Measurements from ENCODE around the gene RALGAPB.

The RALGAPB gene

DNA sequence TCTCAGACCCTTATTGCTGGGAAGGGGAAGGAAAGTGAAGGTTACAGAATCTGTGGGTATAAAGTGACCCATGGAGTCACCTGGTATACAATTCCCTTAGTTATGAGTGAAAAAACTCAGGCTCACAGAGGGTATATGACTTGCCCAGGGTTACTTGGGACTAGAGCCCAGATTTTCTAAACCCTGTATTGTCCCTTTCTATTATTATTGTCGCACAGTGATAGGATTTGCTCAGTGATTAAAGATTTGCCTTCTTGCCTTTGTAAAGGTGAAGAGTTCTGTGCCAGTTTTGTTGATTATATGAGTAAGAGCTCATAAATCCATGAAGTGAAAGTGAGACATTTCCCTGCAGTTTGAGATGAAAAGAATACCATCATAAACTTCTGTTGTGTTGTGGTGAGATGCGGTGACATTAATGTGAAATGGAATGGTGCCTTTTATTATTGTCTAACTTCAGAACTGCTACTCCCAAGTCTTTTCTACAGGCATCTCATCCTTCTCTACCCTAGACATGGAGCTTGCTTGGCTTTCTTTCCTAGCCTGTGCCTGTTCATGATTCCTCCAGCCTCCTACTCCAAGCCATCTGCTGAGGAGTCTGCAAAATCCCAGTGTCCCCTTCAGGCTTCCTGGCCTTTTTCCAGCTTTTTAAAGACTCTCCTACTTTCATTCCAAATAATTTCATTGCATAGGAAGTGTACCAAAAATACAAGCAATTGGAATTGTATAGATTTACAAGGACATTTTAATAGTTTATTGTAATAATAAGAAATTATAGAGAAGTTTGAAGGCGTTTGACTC, 74.8 kb downstream of the RALGAPB start:
- DNase-seq (ENCODE audit: low read depth): no peak
- TF ChIP-seq, protein P1, sequence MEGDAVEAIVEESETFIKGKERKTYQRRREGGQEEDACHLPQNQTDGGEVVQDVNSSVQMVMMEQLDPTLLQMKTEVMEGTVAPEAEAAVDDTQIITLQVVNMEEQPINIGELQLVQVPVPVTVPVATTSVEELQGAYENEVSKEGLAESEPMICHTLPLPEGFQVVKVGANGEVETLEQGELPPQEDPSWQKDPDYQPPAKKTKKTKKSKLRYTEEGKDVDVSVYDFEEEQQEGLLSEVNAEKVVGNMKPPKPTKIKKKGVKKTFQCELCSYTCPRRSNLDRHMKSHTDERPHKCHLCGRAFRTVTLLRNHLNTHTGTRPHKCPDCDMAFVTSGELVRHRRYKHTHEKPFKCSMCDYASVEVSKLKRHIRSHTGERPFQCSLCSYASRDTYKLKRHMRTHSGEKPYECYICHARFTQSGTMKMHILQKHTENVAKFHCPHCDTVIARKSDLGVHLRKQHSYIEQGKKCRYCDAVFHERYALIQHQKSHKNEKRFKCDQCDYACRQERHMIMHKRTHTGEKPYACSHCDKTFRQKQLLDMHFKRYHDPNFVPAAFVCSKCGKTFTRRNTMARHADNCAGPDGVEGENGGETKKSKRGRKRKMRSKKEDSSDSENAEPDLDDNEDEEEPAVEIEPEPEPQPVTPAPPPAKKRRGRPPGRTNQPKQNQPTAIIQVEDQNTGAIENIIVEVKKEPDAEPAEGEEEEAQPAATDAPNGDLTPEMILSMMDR (IDR thresholded peaks at IDR 0.05; ENCODE audit: low read depth, low read length): no peak
- TF ChIP-seq MYC (IDR thresholded peaks at IDR 0.05; ENCODE audit: low read depth, low read length) (no peak), POLR2A (IDR thresholded peaks at IDR 0.05; ENCODE audit: extremely low read depth, insufficient read length) (no peak)
- TF ChIP-seq, protein P2, sequence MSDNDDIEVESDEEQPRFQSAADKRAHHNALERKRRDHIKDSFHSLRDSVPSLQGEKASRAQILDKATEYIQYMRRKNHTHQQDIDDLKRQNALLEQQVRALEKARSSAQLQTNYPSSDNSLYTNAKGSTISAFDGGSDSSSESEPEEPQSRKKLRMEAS (IDR thresholded peaks at IDR 0.05; ENCODE audit: low read depth, low read length): no peak
- no peak overlapping the region for H3K4me3 ChIP-seq (ENCODE audit: low read depth, low read length)

GRCh38 chr20:38548356-38549083, 75.9 kb downstream of the RALGAPB start:
- no peak for DNase-seq (ENCODE audit: low read depth)
- H3K4me3 ChIP-seq (ENCODE audit: low read depth, low read length): no peak overlapping the region
- TF ChIP-seq, protein P1 (IDR thresholded peaks at IDR 0.05; ENCODE audit: low read depth, low read length): no peak
- no peak for TF ChIP-seq POLR2A (IDR thresholded peaks at IDR 0.05; ENCODE audit: extremely low read depth, insufficient read length)
- TF ChIP-seq MYC (IDR thresholded peaks at IDR 0.05; ENCODE audit: low read depth, low read length): no peak
- TF ChIP-seq, protein P2 (IDR thresholded peaks at IDR 0.05; ENCODE audit: low read depth, low read length): no peak

GRCh38 chr20:38550274-38550673, 77.6 kb downstream of the RALGAPB start:
- TF ChIP-seq, protein P1 (IDR thresholded peaks at IDR 0.05; ENCODE audit: low read depth, low read length): peak; percentile 24
- TF ChIP-seq, protein P2 (IDR thresholded peaks at IDR 0.05; ENCODE audit: low read depth, low read length): no peak
- no peak for TF ChIP-seq POLR2A (IDR thresholded peaks at IDR 0.05; ENCODE audit: extremely low read depth, insufficient read length)
- no peak for TF ChIP-seq MYC (IDR thresholded peaks at IDR 0.05; ENCODE audit: low read depth, low read length)
- DNase-seq (ENCODE audit: low read depth): peak; percentile 24
- no peak overlapping the region for H3K4me3 ChIP-seq (ENCODE audit: low read depth, low read length)

GRCh38 chr20:38551056-38551626, 78.5 kb downstream of the RALGAPB start:
- DNase-seq (ENCODE audit: low read depth): no peak
- TF ChIP-seq POLR2A (IDR thresholded peaks at IDR 0.05; ENCODE audit: extremely low read depth, insufficient read length): no peak
- TF ChIP-seq, protein P1 (IDR thresholded peaks at IDR 0.05; ENCODE audit: low read depth, low read length): no peak
- TF ChIP-seq, protein P2 (IDR thresholded peaks at IDR 0.05; ENCODE audit: low read depth, low read length): no peak
- no peak for TF ChIP-seq MYC (IDR thresholded peaks at IDR 0.05; ENCODE audit: low read depth, low read length)
- H3K4me3 ChIP-seq (ENCODE audit: low read depth, low read length): no peak overlapping the region

- DNase-seq (ENCODE audit: low read depth): peak; percentile 4
- TF ChIP-seq POLR2A (IDR thresholded peaks at IDR 0.05; ENCODE audit: extremely low read depth, insufficient read length): no peak
- no peak overlapping the region for H3K4me3 ChIP-seq (ENCODE audit: low read depth, low read length)
These were observed 82.3 kb downstream of the RALGAPB start for GRCh38 chr20:38554986-38555385.

DNA sequence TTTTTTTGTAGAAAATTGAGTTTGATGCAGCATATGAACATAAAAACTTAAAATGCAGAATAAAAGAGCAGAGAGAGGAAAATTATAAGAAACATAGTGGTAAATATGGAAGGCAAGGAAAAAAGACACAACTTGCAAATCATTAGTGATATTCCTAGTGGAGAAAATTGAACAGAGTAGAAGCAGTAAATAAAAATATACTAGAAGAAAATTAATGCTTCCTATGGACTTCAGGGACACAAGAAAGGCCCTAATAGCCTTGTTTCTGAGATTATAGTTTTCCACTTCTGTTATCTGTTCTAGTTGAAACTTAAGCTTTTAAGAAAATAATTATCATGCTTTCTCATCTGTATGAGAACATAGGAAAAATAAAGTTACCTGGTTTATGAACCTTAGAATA, 82.8 kb downstream of the RALGAPB start:
- no peak overlapping the region for H3K4me3 ChIP-seq (ENCODE audit: low read depth, low read length)
- DNase-seq (ENCODE audit: low read depth): no peak
- TF ChIP-seq, protein P2 (IDR thresholded peaks at IDR 0.05; ENCODE audit: low read depth, low read length): no peak
- TF ChIP-seq MYC (IDR thresholded peaks at IDR 0.05; ENCODE audit: low read depth, low read length) (no peak), POLR2A (IDR thresholded peaks at IDR 0.05; ENCODE audit: extremely low read depth, insufficient read length) (no peak)
- TF ChIP-seq, protein P1 (IDR thresholded peaks at IDR 0.05; ENCODE audit: low read depth, low read length): no peak

Measured in NB4 (cell line).